ENCODE results near the gene MAP6.

Gene MAP6

DNA sequence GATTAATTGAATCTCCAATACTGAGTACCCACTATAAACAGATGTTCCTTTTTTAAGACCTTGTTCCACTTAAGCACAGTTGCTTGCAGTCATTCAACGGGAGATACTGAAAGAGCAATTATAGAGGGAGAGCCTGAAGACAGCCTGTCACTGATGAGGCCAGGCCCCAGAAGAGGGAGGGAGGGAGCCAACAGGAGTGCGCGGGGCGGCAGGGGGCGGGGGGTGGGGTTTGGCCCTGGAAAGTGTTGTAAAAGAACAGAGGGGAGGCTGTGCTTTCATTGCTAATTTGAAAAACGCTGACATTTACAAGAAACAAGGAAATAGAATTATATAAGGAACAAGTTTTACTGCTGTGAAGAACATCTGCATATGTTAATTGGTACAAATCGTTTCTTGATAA, 53.1 kb downstream of the MAP6 start:
- Histone ChIP-seq H3K4me3 (ENCODE audit: low read length in 2 of 2) (no peak overlapping the region), H3K9me3 (ENCODE audit: control insufficient read depth in 2 of 2, low read length in 2 of 2) (no peaks in the 10 kb centered on the region), H3K9ac (ENCODE audit: low read depth in 1 of 2, low read length in 2 of 2) (no peak overlapping the region), H3K27ac (ENCODE audit: low read depth in 2 of 2, low read length in 2 of 2) (no peak overlapping the region), H3K27me3 (ENCODE audit: control insufficient read depth in 2 of 2, insufficient read depth in 2 of 2, low read length in 2 of 2) (peaks cover 0 to 1% of the 10 kb centered on the region in 2 donors), H3K4me1 (ENCODE audit: control insufficient read depth in 2 of 2, insufficient read depth in 2 of 2, low read length in 2 of 2) (no peaks in the 10 kb centered on the region), H3K36me3 (ENCODE audit: control insufficient read depth in 2 of 2, insufficient read depth in 2 of 2, low read length in 2 of 2) (no peaks in the 10 kb centered on the region)

DNA sequence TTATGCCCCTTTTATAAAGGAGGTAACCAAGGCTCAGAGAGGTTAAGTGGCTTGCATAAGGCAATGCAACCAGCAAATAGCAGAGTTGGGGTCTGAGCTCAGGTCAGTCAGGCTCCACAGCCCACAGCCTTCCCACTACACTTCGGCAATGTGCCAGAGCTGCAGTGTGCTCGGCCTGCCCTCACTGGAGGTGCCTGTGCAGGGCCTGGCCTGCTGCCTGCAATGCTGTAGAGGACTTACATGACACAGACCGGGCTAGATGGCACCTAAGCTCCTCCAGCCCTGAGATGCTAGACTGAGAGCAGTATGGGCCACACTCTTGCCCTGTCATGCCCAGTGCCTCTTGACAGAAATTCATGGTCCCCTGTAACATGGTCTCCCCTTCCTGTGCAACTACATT, 57.0 kb downstream of the MAP6 start:
- H3K9ac ChIP-seq (ENCODE audit: low read depth in 1 of 2, low read length in 2 of 2): no peak overlapping the region
- H3K27me3 ChIP-seq (ENCODE audit: control insufficient read depth in 2 of 2, insufficient read depth in 2 of 2, low read length in 2 of 2): no peaks in the 10 kb centered on the region
- H3K9me3 ChIP-seq (ENCODE audit: control insufficient read depth in 2 of 2, low read length in 2 of 2): no peaks in the 10 kb centered on the region
- H3K4me1 ChIP-seq (ENCODE audit: control insufficient read depth in 2 of 2, insufficient read depth in 2 of 2, low read length in 2 of 2): no peaks in the 10 kb centered on the region
- no peak overlapping the region for H3K27ac ChIP-seq (ENCODE audit: low read depth in 2 of 2, low read length in 2 of 2)
- H3K4me3 ChIP-seq (ENCODE audit: low read length in 2 of 2): no peak overlapping the region
- H3K36me3 ChIP-seq (ENCODE audit: control insufficient read depth in 2 of 2, insufficient read depth in 2 of 2, low read length in 2 of 2): no peaks in the 10 kb centered on the region

- no peaks in the 10 kb centered on the region for H3K4me1 ChIP-seq (ENCODE audit: control insufficient read depth in 2 of 2, insufficient read depth in 2 of 2, low read length in 2 of 2)
- H3K36me3 ChIP-seq (ENCODE audit: control insufficient read depth in 2 of 2, insufficient read depth in 2 of 2, low read length in 2 of 2): no peaks in the 10 kb centered on the region
- H3K27me3 ChIP-seq (ENCODE audit: control insufficient read depth in 2 of 2, insufficient read depth in 2 of 2, low read length in 2 of 2): peaks cover 0 to 4% of the 10 kb centered on the region in 2 donors
- H3K4me3 ChIP-seq (ENCODE audit: low read length in 2 of 2): no peak overlapping the region
- no peak overlapping the region for H3K9ac ChIP-seq (ENCODE audit: low read depth in 1 of 2, low read length in 2 of 2)
- H3K27ac ChIP-seq (ENCODE audit: low read depth in 2 of 2, low read length in 2 of 2): no peak overlapping the region
- no peaks in the 10 kb centered on the region for H3K9me3 ChIP-seq (ENCODE audit: control insufficient read depth in 2 of 2, low read length in 2 of 2)
Observed at GRCh38 chr11:75606099-75606498, 62.7 kb downstream of the MAP6 start.

DNA sequence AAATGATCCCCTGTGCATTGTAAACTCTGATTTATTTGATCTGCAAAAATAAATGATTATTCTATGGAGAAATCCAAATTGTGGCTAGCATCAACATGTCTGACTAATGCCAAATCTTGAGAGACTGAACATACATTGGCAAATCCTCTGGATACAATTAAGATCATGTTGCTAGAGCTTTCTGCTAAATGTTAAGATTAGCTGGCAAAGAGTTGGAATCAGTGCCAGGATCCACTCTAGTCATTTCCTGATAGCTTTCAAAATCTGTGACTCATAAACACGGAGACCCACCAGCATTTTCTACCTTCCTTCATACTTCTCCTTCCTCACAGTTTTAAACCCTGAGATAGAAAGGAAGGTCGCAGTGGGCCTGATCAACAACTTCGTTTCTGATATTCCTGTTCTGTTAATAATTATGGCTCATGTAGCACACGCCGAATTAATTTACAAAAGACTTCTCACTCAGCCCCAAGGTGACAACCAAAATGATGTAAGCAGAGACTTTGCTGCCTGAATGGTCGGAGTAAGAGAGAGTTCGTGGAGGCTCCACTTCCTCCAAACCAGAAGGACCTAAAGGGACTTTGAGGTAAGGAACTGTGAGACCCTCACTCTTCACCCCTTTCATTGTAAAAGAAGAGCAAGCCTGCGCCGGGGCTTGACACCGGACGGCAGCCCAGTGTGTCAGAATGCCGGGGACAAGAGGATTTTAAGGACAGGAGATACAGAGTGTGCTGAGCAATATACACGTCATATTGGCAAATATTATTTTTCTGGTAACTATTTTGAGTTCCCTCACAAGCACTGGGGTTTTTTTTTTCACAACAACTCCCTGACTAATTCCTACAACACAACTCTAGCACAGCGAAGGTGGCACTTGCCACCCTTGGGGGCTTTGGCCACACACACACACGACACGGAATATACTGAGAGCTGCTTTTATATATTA, 64.8 kb downstream of the MAP6 start:
- no peak overlapping the region for H3K27ac ChIP-seq (ENCODE audit: low read depth in 2 of 2, low read length in 2 of 2)
- H3K4me1 ChIP-seq (ENCODE audit: control insufficient read depth in 2 of 2, insufficient read depth in 2 of 2, low read length in 2 of 2): no peaks in the 10 kb centered on the region
- H3K9ac ChIP-seq (ENCODE audit: low read depth in 1 of 2, low read length in 2 of 2): no peak overlapping the region
- no peak overlapping the region for H3K4me3 ChIP-seq (ENCODE audit: low read length in 2 of 2)
- H3K36me3 ChIP-seq (ENCODE audit: control insufficient read depth in 2 of 2, insufficient read depth in 2 of 2, low read length in 2 of 2): no peaks in the 10 kb centered on the region
- H3K27me3 ChIP-seq (ENCODE audit: control insufficient read depth in 2 of 2, insufficient read depth in 2 of 2, low read length in 2 of 2): peaks cover 0 to 4% of the 10 kb centered on the region in 2 donors
- no peaks in the 10 kb centered on the region for H3K9me3 ChIP-seq (ENCODE audit: control insufficient read depth in 2 of 2, low read length in 2 of 2)

DNA sequence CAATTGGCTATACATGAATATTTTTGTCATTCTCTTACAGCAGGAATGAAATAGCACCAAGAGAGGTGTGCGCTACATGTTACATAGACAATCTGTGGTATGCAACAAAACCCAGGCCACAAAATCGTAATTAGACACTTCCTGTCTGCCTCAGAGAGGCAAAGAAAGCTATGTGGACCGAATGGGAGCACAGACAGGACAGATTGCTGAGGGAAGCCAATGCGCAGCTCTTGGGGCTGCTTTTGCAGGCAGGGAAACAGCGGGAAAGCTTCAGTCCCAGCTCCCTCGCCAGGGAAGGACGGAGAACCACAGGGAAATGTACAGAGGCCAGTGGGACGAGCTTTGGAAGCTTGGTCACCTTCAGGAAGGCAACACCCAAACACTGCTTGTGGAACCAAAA, 65.9 kb downstream of the MAP6 start:
- H3K4me1 ChIP-seq (ENCODE audit: control insufficient read depth in 2 of 2, insufficient read depth in 2 of 2, low read length in 2 of 2): no peaks in the 10 kb centered on the region
- no peak overlapping the region for H3K27ac ChIP-seq (ENCODE audit: low read depth in 2 of 2, low read length in 2 of 2)
- H3K27me3 ChIP-seq (ENCODE audit: control insufficient read depth in 2 of 2, insufficient read depth in 2 of 2, low read length in 2 of 2): peaks cover 0 to 4% of the 10 kb centered on the region in 2 donors
- no peak overlapping the region for H3K9ac ChIP-seq (ENCODE audit: low read depth in 1 of 2, low read length in 2 of 2)
- no peaks in the 10 kb centered on the region for H3K9me3 ChIP-seq (ENCODE audit: control insufficient read depth in 2 of 2, low read length in 2 of 2)
- no peaks in the 10 kb centered on the region for H3K36me3 ChIP-seq (ENCODE audit: control insufficient read depth in 2 of 2, insufficient read depth in 2 of 2, low read length in 2 of 2)
- no peak overlapping the region for H3K4me3 ChIP-seq (ENCODE audit: low read length in 2 of 2)

GRCh38 chr11:75601494-75601893, 67.3 kb downstream of the MAP6 start:
- Histone ChIP-seq H3K9me3 (ENCODE audit: control insufficient read depth in 2 of 2, low read length in 2 of 2) (no peaks in the 10 kb centered on the region), H3K4me3 (ENCODE audit: low read length in 2 of 2) (no peak overlapping the region), H3K4me1 (ENCODE audit: control insufficient read depth in 2 of 2, insufficient read depth in 2 of 2, low read length in 2 of 2) (no peaks in the 10 kb centered on the region), H3K9ac (ENCODE audit: low read depth in 1 of 2, low read length in 2 of 2) (no peak overlapping the region), H3K27me3 (ENCODE audit: control insufficient read depth in 2 of 2, insufficient read depth in 2 of 2, low read length in 2 of 2) (peaks cover 0 to 4% of the 10 kb centered on the region in 2 donors), H3K36me3 (ENCODE audit: control insufficient read depth in 2 of 2, insufficient read depth in 2 of 2, low read length in 2 of 2) (no peaks in the 10 kb centered on the region), H3K27ac (ENCODE audit: low read depth in 2 of 2, low read length in 2 of 2) (no peak overlapping the region)

DNA sequence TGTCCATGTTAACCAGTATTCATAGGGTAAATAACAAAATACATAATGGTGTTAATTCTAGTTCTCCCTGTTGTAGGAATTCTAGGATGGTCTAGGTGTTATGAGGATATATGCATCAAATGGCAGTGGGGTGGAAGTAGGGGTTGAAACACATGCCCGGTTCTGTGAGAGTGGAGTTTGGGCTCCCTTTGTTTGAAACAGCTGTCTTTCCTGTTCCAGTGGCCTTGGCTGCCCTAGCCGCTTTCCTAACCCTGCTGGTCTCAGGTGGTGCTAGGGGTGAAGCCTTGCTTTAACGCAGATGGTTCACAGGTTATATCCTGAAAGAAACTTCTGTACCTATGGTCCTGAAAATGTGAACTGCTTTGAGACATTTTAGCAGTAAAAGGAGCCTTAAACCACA, 68.5 kb downstream of the MAP6 start:
- Histone ChIP-seq H3K9ac (ENCODE audit: low read depth in 1 of 2, low read length in 2 of 2) (no peak overlapping the region), H3K27me3 (ENCODE audit: control insufficient read depth in 2 of 2, insufficient read depth in 2 of 2, low read length in 2 of 2) (peaks cover 0 to 4% of the 10 kb centered on the region in 2 donors), H3K27ac (ENCODE audit: low read depth in 2 of 2, low read length in 2 of 2) (no peak overlapping the region), H3K9me3 (ENCODE audit: control insufficient read depth in 2 of 2, low read length in 2 of 2) (no peaks in the 10 kb centered on the region), H3K36me3 (ENCODE audit: control insufficient read depth in 2 of 2, insufficient read depth in 2 of 2, low read length in 2 of 2) (no peaks in the 10 kb centered on the region), H3K4me1 (ENCODE audit: control insufficient read depth in 2 of 2, insufficient read depth in 2 of 2, low read length in 2 of 2) (no peaks in the 10 kb centered on the region), H3K4me3 (ENCODE audit: low read length in 2 of 2) (no peak overlapping the region)

DNA sequence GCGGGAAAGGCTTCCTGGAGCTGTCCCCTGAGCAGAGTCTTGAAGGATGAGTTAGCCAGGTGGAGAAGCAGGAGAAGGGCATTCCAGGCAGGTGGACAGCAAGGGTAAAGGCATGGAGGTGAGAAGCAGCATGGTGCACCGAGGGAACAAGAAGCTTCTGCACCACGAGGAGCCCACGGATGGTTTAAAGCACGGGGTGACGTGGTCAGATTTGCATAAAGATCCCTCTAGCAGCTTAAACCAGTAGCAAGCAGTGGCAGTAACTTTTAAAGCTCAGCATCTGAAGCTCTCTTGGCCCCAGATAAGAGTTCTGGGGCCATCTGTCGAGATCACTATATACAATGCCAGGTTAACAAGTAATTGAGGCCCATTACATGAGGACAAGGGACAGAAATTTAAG, 69.9 kb downstream of the MAP6 start:
- H3K36me3 ChIP-seq (ENCODE audit: control insufficient read depth in 2 of 2, insufficient read depth in 2 of 2, low read length in 2 of 2): no peaks in the 10 kb centered on the region
- peaks cover 0 to 4% of the 10 kb centered on the region in 2 donors for H3K27me3 ChIP-seq (ENCODE audit: control insufficient read depth in 2 of 2, insufficient read depth in 2 of 2, low read length in 2 of 2)
- no peak overlapping the region for H3K27ac ChIP-seq (ENCODE audit: low read depth in 2 of 2, low read length in 2 of 2)
- no peaks in the 10 kb centered on the region for H3K4me1 ChIP-seq (ENCODE audit: control insufficient read depth in 2 of 2, insufficient read depth in 2 of 2, low read length in 2 of 2)
- H3K4me3 ChIP-seq (ENCODE audit: low read length in 2 of 2): no peak overlapping the region
- no peaks in the 10 kb centered on the region for H3K9me3 ChIP-seq (ENCODE audit: control insufficient read depth in 2 of 2, low read length in 2 of 2)
- H3K9ac ChIP-seq (ENCODE audit: low read depth in 1 of 2, low read length in 2 of 2): no peak overlapping the region

DNA sequence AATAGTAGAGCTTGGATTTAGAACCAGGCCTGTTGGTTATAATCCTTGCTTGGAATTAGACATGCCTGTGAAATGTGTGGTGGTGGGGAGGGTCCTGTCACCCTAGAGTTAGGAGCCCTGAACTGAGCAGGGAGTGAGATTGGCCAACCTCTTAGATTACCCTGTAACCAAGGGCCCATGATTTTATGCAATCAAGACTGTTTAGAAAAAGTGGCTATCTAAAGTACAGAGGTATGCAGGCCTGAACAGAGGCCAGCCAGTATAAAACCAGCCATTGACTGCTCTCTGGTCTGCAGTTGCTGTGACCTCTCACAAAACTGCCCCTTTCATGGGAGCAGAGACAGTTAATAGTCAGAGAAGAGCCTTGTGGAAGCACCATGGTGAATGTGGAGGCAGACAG, 70.6 kb downstream of the MAP6 start:
- H3K4me3 ChIP-seq (ENCODE audit: low read length in 2 of 2): no peak overlapping the region
- no peak overlapping the region for H3K27ac ChIP-seq (ENCODE audit: low read depth in 2 of 2, low read length in 2 of 2)
- H3K36me3 ChIP-seq (ENCODE audit: control insufficient read depth in 2 of 2, insufficient read depth in 2 of 2, low read length in 2 of 2): no peaks in the 10 kb centered on the region

DNA sequence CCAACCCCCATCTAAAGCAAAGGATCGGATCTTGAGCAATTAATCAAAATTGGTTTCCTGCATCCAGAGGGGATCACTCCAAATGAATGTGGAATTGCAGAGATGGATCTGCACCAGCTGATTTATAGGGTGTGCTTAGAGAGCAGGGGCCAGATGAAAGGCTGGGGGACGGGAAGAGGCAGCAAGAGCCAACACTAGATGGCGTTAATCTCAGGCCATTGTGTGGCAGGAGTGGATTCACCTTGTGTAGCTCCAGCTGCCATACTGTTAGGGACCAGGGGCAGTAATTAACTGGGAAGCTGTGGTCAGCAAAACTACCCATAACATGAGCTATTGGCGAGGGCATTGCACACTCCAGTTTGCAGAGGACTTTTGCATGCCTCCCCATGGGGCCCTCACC, 71.2 kb downstream of the MAP6 start:
- Histone ChIP-seq H3K9ac (ENCODE audit: low read depth in 1 of 2, low read length in 2 of 2) (no peak overlapping the region), H3K36me3 (ENCODE audit: control insufficient read depth in 2 of 2, insufficient read depth in 2 of 2, low read length in 2 of 2) (no peaks in the 10 kb centered on the region), H3K27ac (ENCODE audit: low read depth in 2 of 2, low read length in 2 of 2) (no peak overlapping the region), H3K9me3 (ENCODE audit: control insufficient read depth in 2 of 2, low read length in 2 of 2) (no peaks in the 10 kb centered on the region), H3K27me3 (ENCODE audit: control insufficient read depth in 2 of 2, insufficient read depth in 2 of 2, low read length in 2 of 2) (peaks cover 0 to 4% of the 10 kb centered on the region in 2 donors), H3K4me3 (ENCODE audit: low read length in 2 of 2) (no peak overlapping the region), H3K4me1 (ENCODE audit: control insufficient read depth in 2 of 2, insufficient read depth in 2 of 2, low read length in 2 of 2) (peaks cover 0 to 4% of the 10 kb centered on the region in 2 donors)

More for the DNA sequence above, 70.6 kb downstream of the MAP6 start:
- Histone ChIP-seq H3K9me3 (ENCODE audit: control insufficient read depth in 2 of 2, low read length in 2 of 2) (no peaks in the 10 kb centered on the region), H3K4me1 (ENCODE audit: control insufficient read depth in 2 of 2, insufficient read depth in 2 of 2, low read length in 2 of 2) (no peaks in the 10 kb centered on the region), H3K27me3 (ENCODE audit: control insufficient read depth in 2 of 2, insufficient read depth in 2 of 2, low read length in 2 of 2) (peaks cover 0 to 4% of the 10 kb centered on the region in 2 donors), H3K9ac (ENCODE audit: low read depth in 1 of 2, low read length in 2 of 2) (no peak overlapping the region)

All from mucosa of rectum (tissue), 2 donors.